CD8-positive, alpha-beta memory T cell (primary cell): ENCODE data around the gene TPPP3. TPM values are rescaled to one million over a fixed set of nuclear protein-coding genes. Genes with fewer than 3 reads are reported as not detected.
"Not testable (repeated sequence)": the region's sequence is repeated elsewhere in the genome, so short reads cannot be mapped to it uniquely, and the experiment has no call there.

Source experiments
- CTCF ChIA-PET: fragments of 350-600 bp; sonication (Branson Sonifier 250); formaldehyde crosslinking; loops from one replicate; lab custom pipeline; 2021; ENCODE audit warnings: antibody characterized with exemption; lab: Charles Lee
- POLR2A ChIA-PET: fragments of 350-600 bp; sonication (Branson Sonifier 250); formaldehyde crosslinking; loops from one replicate; lab custom pipeline; 2021; ENCODE audit warnings: antibody characterized with exemption; lab: Charles Lee
- DNase-seq, 5 donors: peaks; one replicate each; pipeline versions ENCODE4 v3.0.0 to v3.0.0-alpha.2; 2020 to 2022; ENCODE audit warnings: mixed read lengths in 1 of 5
- H3K27ac ChIP-seq: one replicate; pipeline ENCODE4 v1.7.0; 2013; ENCODE audit warnings: low read depth, mild to moderate bottlenecking, low read length, moderate library complexity
- H3K27me3 ChIP-seq: 2 replicates; pipeline ENCODE4 v1.7.0; 2013; ENCODE audit warnings: low read length, mild to moderate bottlenecking; ENCODE audit not compliant: insufficient read depth, poor library complexity, severe bottlenecking
- H3K36me3 ChIP-seq: 2 replicates; pipeline ENCODE4 v1.7.0; 2013; ENCODE audit warnings: mild to moderate bottlenecking, low read length, moderate library complexity; ENCODE audit not compliant: insufficient read depth
- H3K4me1 ChIP-seq: 2 replicates; pipeline ENCODE4 v1.7.0; 2013; ENCODE audit warnings: mild to moderate bottlenecking, low read length, moderate library complexity; ENCODE audit not compliant: insufficient read depth
- H3K4me3 ChIP-seq: 2 replicates; pipeline ENCODE4 v1.7.0; 2013; ENCODE audit warnings: mild to moderate bottlenecking, low read length
- H3K9me3 ChIP-seq: 2 replicates; pipeline ENCODE4 v1.7.0; 2013; ENCODE audit warnings: mild to moderate bottlenecking, low read length
- H3K27ac Mint-ChIP-seq, 8 donors: one replicate each; pipeline ENCODE4 v1.8.0; 2020 to 2021; ENCODE audit warnings: mixed read lengths in 8 of 8, mild to moderate bottlenecking in 6 of 8, inconsistent platforms in 3 of 8, moderate library complexity in 3 of 8
- H3K27me3 Mint-ChIP-seq, 2 donors: one replicate each; pipeline ENCODE4 v1.8.0; 2020 to 2021; ENCODE audit warnings: mixed read lengths in 2 of 2, mild to moderate bottlenecking in 1 of 2, moderate library complexity in 1 of 2
- H3K36me3 Mint-ChIP-seq, 3 donors: one replicate each; pipeline ENCODE4 v1.8.0; 2020 to 2021; ENCODE audit warnings: mixed read lengths in 3 of 3, inconsistent platforms in 1 of 3, mild to moderate bottlenecking in 1 of 3
- H3K4me1 Mint-ChIP-seq, 3 donors: one replicate each; pipeline ENCODE4 v1.8.0; 2020 to 2021; ENCODE audit warnings: mixed read lengths in 3 of 3, inconsistent platforms in 1 of 3, mild to moderate bottlenecking in 1 of 3
- H3K4me3 Mint-ChIP-seq, 7 donors: one replicate each; pipeline ENCODE4 v1.8.0; 2020 to 2021; ENCODE audit warnings: mixed read lengths in 7 of 7, mild to moderate bottlenecking in 6 of 7, moderate library complexity in 4 of 7, inconsistent platforms in 2 of 7
- H3K9me3 Mint-ChIP-seq, 5 donors: one replicate each; pipeline ENCODE4 v1.8.0; 2020 to 2022; ENCODE audit warnings: mixed read lengths in 5 of 5, mild to moderate bottlenecking in 3 of 5, moderate library complexity in 2 of 5, inconsistent platforms in 1 of 5
- polyA plus RNA-seq: library from polyadenylated mRNA; unstranded; fragments of 300-500 nt; fragmentation: Illumina TruSeq; gene quantifications from one replicate; pipeline ENCODE4 v1.2.3, GENCODE V29; 2021
- total RNA-seq, 2 experiments: library from RNA; stranded (reverse); gene quantifications; one replicate each; pipeline ENCODE4 v1.2.3, GENCODE V29; 2021

TPPP3 gene
- total and polyA plus RNA-seq, 3 experiments from 2014 or later, result not detected

GRCh38 chr16:67388591-67388990, 4.7 kb downstream of the TPPP3 start:
- no peak overlapping the region for H3K27ac Mint-ChIP-seq
- ChIA-PET POLR2A (interaction anchor here (0.6 kb wide), 1 partner anchor 327 kb away, joined by 3 read pairs; no protein-coding TSS in a partner anchor), CTCF (no interaction called here)
- H3K4me1 Mint-ChIP-seq, result peaks cover 0 to 1% (median 0%) of the 10 kb centered on the region in 3 donors
- Histone ChIP-seq H3K4me1 (peaks cover 2% of the 10 kb centered on the region), H3K27ac (no peak overlapping the region), H3K4me3 (no peak overlapping the region), H3K9me3 (no peaks in the 10 kb centered on the region), H3K36me3 (no peaks in the 10 kb centered on the region), H3K27me3 (peaks cover 1% of the 10 kb centered on the region)
- no peaks in the 10 kb centered on the region for H3K9me3 Mint-ChIP-seq
- no peak for DNase-seq
- H3K36me3 Mint-ChIP-seq, result no peaks in the 10 kb centered on the region
- peaks cover 14 to 15% of the 10 kb centered on the region in 2 donors for H3K27me3 Mint-ChIP-seq
- H3K4me3 Mint-ChIP-seq, result no peak overlapping the region

- POLR2A ChIA-PET, result interaction anchor here (0.6 kb wide), 1 partner anchor 327 kb away, joined by 3 read pairs; no protein-coding TSS in a partner anchor
- no peaks in the 10 kb centered on the region for H3K4me1 Mint-ChIP-seq
- Histone ChIP-seq H3K4me3 (no peak overlapping the region), H3K27me3 (no peaks in the 10 kb centered on the region), H3K27ac (no peak overlapping the region), H3K9me3 (no peaks in the 10 kb centered on the region), H3K4me1 (no peaks in the 10 kb centered on the region), H3K36me3 (no peaks in the 10 kb centered on the region)
- H3K9me3 Mint-ChIP-seq, result no peaks in the 10 kb centered on the region
- H3K27ac Mint-ChIP-seq, result no peak overlapping the region
- CTCF ChIA-PET, result no interaction called here
- no peak for DNase-seq
- peaks cover 14 to 15% of the 10 kb centered on the region in 2 donors for H3K27me3 Mint-ChIP-seq
- H3K36me3 Mint-ChIP-seq, result no peaks in the 10 kb centered on the region
- no peak overlapping the region for H3K4me3 Mint-ChIP-seq
Measured at GRCh38 chr16:67388191-67388590, 5.1 kb downstream of the TPPP3 start.

DNA sequence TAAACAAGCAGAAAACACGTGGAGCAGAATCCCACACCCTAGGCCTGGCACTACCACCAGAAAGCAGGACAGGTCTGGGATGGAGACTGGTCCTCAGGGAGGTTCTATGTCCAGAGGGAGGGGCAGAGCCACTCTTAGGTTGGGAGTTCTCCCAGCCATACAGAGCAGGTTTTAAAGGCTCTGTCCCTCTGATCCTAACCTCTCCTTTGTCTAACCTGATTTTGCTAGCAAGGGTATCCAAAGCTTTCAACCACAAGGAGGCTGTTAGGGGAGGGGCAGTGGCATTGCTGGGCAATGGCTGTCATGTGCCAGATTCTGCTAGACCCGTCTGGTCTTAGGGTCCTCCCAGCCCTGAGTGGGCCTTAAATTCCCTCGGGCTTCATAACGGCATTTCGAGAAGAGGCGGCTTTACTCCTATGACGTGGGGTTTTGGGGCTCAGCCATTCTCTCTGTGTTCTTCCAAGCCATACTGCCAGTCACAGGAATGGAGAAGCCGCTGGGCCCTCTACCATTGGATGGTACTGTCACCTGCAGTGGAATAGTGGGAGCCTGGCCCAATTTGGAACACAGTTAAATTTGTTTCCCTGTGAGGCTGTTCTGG, 5.7 kb downstream of the TPPP3 start:
- Histone ChIP-seq H3K27me3 (no peaks in the 10 kb centered on the region), H3K9me3 (no peaks in the 10 kb centered on the region), H3K36me3 (no peaks in the 10 kb centered on the region), H3K27ac (no peak overlapping the region), H3K4me1 (no peaks in the 10 kb centered on the region), H3K4me3 (no peak overlapping the region)
- no peaks in the 10 kb centered on the region for H3K9me3 Mint-ChIP-seq
- DNase-seq, result no peak
- H3K36me3 Mint-ChIP-seq, result no peaks in the 10 kb centered on the region
- H3K27me3 Mint-ChIP-seq, result peaks cover 12 to 14% of the 10 kb centered on the region in 2 donors
- ChIA-PET CTCF (no interaction called here), POLR2A (no interaction called here)
- no peak overlapping the region for H3K4me3 Mint-ChIP-seq
- no peaks in the 10 kb centered on the region for H3K4me1 Mint-ChIP-seq
- no peak overlapping the region for H3K27ac Mint-ChIP-seq

DNA sequence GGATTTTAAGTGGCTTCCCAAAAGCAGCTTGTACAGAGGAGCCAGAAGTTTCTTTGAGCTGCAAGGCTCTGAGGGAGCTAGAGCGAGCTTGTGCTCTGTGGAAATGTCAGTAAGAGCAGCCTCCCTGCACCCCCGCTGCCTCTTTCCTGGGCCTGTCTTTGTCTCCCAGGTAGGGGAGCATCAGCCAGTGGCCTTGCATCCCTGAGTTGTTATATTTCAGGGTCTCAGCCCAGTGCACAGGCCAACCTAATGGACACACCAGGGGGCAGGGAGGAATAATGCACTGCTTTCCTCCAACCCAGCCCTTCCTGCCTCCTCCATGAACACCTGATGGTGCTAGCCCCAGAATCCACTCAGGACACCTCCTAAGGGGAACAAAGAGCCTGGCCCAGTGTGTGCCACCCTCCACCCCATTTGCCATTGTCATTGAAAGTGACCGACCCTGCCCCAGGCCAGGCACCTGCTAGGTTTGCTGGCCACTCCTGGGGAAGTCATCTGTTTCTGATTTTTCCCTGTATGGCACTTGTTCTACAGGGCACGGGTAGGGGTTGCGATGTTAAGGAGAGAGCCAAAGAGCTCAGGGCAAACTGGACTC, 6.3 kb downstream of the TPPP3 start:
- Mint-ChIP-seq H3K4me1 (no peaks in the 10 kb centered on the region), H3K27me3 (peaks cover 6 to 9% of the 10 kb centered on the region in 2 donors), H3K36me3 (no peaks in the 10 kb centered on the region), H3K4me3 (no peak overlapping the region), H3K27ac (peak overlapping the region in 1 of 8 donors; percentile 48), H3K9me3 (no peaks in the 10 kb centered on the region)
- ChIA-PET CTCF (no interaction called here), POLR2A (no interaction called here)
- H3K4me3 ChIP-seq, result no peak overlapping the region
- no peaks in the 10 kb centered on the region for H3K4me1 ChIP-seq
- no peak overlapping the region for H3K27ac ChIP-seq
- no peaks in the 10 kb centered on the region for H3K36me3 ChIP-seq
- no peak for DNase-seq
- H3K27me3 ChIP-seq, result no peaks in the 10 kb centered on the region
- no peaks in the 10 kb centered on the region for H3K9me3 ChIP-seq

- H3K36me3 Mint-ChIP-seq, result no peaks in the 10 kb centered on the region
- H3K4me3 ChIP-seq, result no peak overlapping the region
- peak overlapping the region in 1 of 8 donors; percentile 5 for H3K27ac Mint-ChIP-seq
- H3K4me1 ChIP-seq, result no peaks in the 10 kb centered on the region
- H3K9me3 ChIP-seq, result no peaks in the 10 kb centered on the region
- H3K4me3 Mint-ChIP-seq, result no peak overlapping the region
- H3K27ac ChIP-seq, result no peak overlapping the region
- CTCF ChIA-PET, result no interaction called here
- DNase-seq, result no peak
- no peaks in the 10 kb centered on the region for H3K36me3 ChIP-seq
- no peaks in the 10 kb centered on the region for H3K9me3 Mint-ChIP-seq
- peaks cover 4 to 10% of the 10 kb centered on the region in 2 donors for H3K27me3 Mint-ChIP-seq
- no peaks in the 10 kb centered on the region for H3K27me3 ChIP-seq
- H3K4me1 Mint-ChIP-seq, result no peaks in the 10 kb centered on the region
- POLR2A ChIA-PET, result no interaction called here
Measured at GRCh38 chr16:67384778-67385510, 8.4 kb downstream of the TPPP3 start.

- Mint-ChIP-seq H3K4me3 (no peak overlapping the region), H3K36me3 (no peaks in the 10 kb centered on the region), H3K27ac (peak overlapping the region in 1 of 8 donors; percentile 14), H3K27me3 (peaks cover 3 to 13% of the 10 kb centered on the region in 2 donors), H3K9me3 (no peaks in the 10 kb centered on the region), H3K4me1 (no peaks in the 10 kb centered on the region)
- Histone ChIP-seq H3K4me1 (no peaks in the 10 kb centered on the region), H3K9me3 (no peaks in the 10 kb centered on the region), H3K4me3 (no peak overlapping the region), H3K27ac (no peak overlapping the region), H3K27me3 (no peaks in the 10 kb centered on the region), H3K36me3 (no peaks in the 10 kb centered on the region)
- no peak for DNase-seq
- ChIA-PET POLR2A (no interaction called here), CTCF (no interaction called here)
Measured at GRCh38 chr16:67383284-67383683, 10.0 kb downstream of the TPPP3 start.

DNA sequence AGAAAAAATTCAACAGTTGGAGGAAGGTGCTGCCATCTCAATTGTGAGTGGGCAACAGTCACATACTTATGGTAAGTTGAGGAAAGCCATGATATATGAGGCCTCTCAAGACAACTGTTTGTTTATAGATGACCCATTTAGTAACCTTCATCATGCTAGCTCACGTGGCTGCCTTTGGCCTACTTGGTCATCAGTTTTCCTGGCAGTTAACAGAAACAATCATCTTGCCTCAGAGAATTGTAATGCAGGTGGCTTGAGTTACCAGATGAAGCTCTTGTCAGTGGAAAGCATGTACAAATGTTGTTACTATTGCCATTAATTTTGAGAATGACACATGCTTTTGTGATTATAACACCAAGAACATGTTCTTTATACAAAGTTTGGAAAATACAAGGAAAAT, 14.7 kb downstream of the TPPP3 start:
- H3K36me3 ChIP-seq, result no peaks in the 10 kb centered on the region
- Mint-ChIP-seq H3K27me3 (peaks cover 3 to 24% of the 10 kb centered on the region in 2 donors), H3K9me3 (no peaks in the 10 kb centered on the region), H3K4me3 (no peak overlapping the region), H3K4me1 (no peaks in the 10 kb centered on the region), H3K36me3 (no peaks in the 10 kb centered on the region), H3K27ac (no peak overlapping the region)
- H3K4me1 ChIP-seq, result no peaks in the 10 kb centered on the region
- ChIA-PET POLR2A (no interaction called here), CTCF (no interaction called here)
- H3K27ac ChIP-seq, result no peak overlapping the region
- no peak for DNase-seq
- no peak overlapping the region for H3K4me3 ChIP-seq
- H3K9me3 ChIP-seq, result no peaks in the 10 kb centered on the region
- no peaks in the 10 kb centered on the region for H3K27me3 ChIP-seq

DNA sequence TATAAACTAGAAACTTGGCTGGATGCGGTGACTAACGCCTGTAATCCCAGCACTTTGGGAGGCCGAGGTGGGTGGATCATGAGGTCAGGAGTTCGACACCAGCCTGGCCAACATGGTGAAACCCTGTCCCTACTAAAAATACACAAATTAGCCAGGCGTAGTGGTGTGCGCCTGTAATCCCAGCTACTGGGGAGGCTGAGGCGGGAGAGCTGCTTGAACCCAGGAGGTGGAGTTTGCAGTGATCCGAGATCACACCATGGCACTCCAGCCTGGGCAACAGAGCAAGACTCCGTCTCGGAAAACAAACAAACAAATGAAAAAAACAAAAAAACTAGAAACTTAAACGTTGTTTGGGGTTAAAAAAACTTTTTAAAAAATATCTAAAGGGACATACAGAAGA, 17.3 kb downstream of the TPPP3 start:
- POLR2A ChIA-PET, result not testable (repeated sequence)

More for the DNA sequence above, 17.3 kb downstream of the TPPP3 start:
- H3K9me3 ChIP-seq, CTCF ChIA-PET, H3K4me1 Mint-ChIP-seq, H3K4me1 ChIP-seq, H3K27ac Mint-ChIP-seq, H3K36me3 Mint-ChIP-seq, H3K4me3 ChIP-seq, H3K9me3 Mint-ChIP-seq, H3K27me3 ChIP-seq, H3K36me3 ChIP-seq, H3K4me3 Mint-ChIP-seq, H3K27ac ChIP-seq, DNase-seq: not testable (repeated sequence)
- peaks cover 3 to 27% of the 10 kb centered on the region in 2 donors for H3K27me3 Mint-ChIP-seq
